Measurements from ENCODE around the gene PRAMEF12. TPM values are rescaled to one million over a fixed set of nuclear protein-coding genes. Genes with fewer than 3 reads are reported as not detected.

Gene PRAMEF12
- total and polyA plus RNA-seq, 10 of the 15 experiments (the other 5 are each of a cell fraction or from before 2014, with no cell fraction given) = not detected

- H3K9me3 ChIP-seq (replicated peaks; ENCODE audit: control insufficient read depth, insufficient read depth, low read length) = no peaks in the 10 kb centered on the region
- no peak overlapping the region for H3K4me3 ChIP-seq
- no peak for ATAC-seq
- BruUV-seq (replicated peaks) = no TSS peak
- ChIA-PET POLR2A (no interaction called here), SMC1A (ENCODE audit: uncharacterized antibody, unreplicated experiment) (no interaction called here), RAD21 (ENCODE audit: unreplicated experiment) (no interaction called here), CTCF (no interaction called here)
- intact Hi-C loops (cut with micrococcal nuclease; ENCODE audit: unreplicated experiment) = no loop called here
- H3K36me3 ChIP-seq (ENCODE audit: control insufficient read depth in 2 of 2, insufficient read depth in 2 of 2, low read length in 1 of 2) = no peaks in the 10 kb centered on the region
- H3K27me3 ChIP-seq (replicated peaks in 1 of 2; ENCODE audit: control insufficient read depth in 2 of 2, insufficient read depth in 2 of 2, low read length in 1 of 2) = no peaks in the 10 kb centered on the region
- no peak overlapping the region for H3K4me2 ChIP-seq (ENCODE audit: control insufficient read depth, insufficient read depth)
- H3K9ac ChIP-seq (ENCODE audit: control insufficient read depth, insufficient read depth, low read length) = no peak overlapping the region
- DNase-seq (ENCODE audit: low read depth, low spot score) = no peak
- H4K20me1 ChIP-seq (ENCODE audit: control insufficient read depth, insufficient read depth) = no peaks in the 10 kb centered on the region
- no peak overlapping the region for H3K27ac ChIP-seq (ENCODE audit: control insufficient read depth, insufficient read depth)
- FAIRE-seq = no peak
- TF ChIP-seq ATF7 (IDR thresholded peaks at IDR 0.05; ENCODE audit: low read depth) (no peak), EZH2 (IDR thresholded peaks at IDR 0.05; ENCODE audit: borderline replicate concordance, control insufficient read depth, low read depth, low read length) (no peak), SIX5 (IDR thresholded peaks at IDR 0.05; ENCODE audit: low read depth, low read length, severe bottlenecking) (no peak), KAT2A (conservative IDR thresholded peaks at IDR 0.05; ENCODE audit: control insufficient read depth, low read depth, low read length) (no peak), MXI1 (IDR thresholded peaks at IDR 0.05; ENCODE audit: low read depth, low read length) (no peak), USF1 (IDR thresholded peaks at IDR 0.05; ENCODE audit: borderline replicate concordance, extremely low read length, insufficient read depth, low read depth, low read length) (no peak), EGR1 (IDR thresholded peaks at IDR 0.05; ENCODE audit: borderline replicate concordance in 1 of 2, low read depth in 2 of 2, low read length in 2 of 2) (no peak), KDM1A (IDR thresholded peaks at IDR 0.05; ENCODE audit: borderline replicate concordance) (no peak), ESRRA (IDR thresholded peaks at IDR 0.05; ENCODE audit: low read length) (no peak), CBX3 (IDR thresholded peaks at IDR 0.05; ENCODE audit: borderline replicate concordance, low read depth) (no peak)
- TF ChIP-seq, protein P1, sequence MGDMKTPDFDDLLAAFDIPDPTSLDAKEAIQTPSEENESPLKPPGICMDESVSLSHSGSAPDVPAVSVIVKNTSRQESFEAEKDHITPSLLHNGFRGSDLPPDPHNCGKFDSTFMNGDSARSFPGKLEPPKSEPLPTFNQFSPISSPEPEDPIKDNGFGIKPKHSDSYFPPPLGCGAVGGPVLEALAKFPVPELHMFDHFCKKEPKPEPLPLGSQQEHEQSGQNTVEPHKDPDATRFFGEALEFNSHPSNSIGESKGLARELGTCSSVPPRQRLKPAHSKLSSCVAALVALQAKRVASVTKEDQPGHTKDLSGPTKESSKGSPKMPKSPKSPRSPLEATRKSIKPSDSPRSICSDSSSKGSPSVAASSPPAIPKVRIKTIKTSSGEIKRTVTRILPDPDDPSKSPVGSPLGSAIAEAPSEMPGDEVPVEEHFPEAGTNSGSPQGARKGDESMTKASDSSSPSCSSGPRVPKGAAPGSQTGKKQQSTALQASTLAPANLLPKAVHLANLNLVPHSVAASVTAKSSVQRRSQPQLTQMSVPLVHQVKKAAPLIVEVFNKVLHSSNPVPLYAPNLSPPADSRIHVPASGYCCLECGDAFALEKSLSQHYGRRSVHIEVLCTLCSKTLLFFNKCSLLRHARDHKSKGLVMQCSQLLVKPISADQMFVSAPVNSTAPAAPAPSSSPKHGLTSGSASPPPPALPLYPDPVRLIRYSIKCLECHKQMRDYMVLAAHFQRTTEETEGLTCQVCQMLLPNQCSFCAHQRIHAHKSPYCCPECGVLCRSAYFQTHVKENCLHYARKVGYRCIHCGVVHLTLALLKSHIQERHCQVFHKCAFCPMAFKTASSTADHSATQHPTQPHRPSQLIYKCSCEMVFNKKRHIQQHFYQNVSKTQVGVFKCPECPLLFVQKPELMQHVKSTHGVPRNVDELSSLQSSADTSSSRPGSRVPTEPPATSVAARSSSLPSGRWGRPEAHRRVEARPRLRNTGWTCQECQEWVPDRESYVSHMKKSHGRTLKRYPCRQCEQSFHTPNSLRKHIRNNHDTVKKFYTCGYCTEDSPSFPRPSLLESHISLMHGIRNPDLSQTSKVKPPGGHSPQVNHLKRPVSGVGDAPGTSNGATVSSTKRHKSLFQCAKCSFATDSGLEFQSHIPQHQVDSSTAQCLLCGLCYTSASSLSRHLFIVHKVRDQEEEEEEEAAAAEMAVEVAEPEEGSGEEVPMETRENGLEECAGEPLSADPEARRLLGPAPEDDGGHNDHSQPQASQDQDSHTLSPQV (IDR thresholded peaks at IDR 0.05) = no peak
- TF ChIP-seq, protein P2, sequence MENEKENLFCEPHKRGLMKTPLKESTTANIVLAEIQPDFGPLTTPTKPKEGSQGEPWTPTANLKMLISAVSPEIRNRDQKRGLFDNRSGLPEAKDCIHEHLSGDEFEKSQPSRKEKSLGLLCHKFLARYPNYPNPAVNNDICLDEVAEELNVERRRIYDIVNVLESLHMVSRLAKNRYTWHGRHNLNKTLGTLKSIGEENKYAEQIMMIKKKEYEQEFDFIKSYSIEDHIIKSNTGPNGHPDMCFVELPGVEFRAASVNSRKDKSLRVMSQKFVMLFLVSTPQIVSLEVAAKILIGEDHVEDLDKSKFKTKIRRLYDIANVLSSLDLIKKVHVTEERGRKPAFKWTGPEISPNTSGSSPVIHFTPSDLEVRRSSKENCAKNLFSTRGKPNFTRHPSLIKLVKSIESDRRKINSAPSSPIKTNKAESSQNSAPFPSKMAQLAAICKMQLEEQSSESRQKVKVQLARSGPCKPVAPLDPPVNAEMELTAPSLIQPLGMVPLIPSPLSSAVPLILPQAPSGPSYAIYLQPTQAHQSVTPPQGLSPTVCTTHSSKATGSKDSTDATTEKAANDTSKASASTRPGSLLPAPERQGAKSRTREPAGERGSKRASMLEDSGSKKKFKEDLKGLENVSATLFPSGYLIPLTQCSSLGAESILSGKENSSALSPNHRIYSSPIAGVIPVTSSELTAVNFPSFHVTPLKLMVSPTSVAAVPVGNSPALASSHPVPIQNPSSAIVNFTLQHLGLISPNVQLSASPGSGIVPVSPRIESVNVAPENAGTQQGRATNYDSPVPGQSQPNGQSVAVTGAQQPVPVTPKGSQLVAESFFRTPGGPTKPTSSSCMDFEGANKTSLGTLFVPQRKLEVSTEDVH (IDR thresholded peaks at IDR 0.05; ENCODE audit: low read depth, partially characterized antibody) = no peak
- WGBS (ENCODE audit: insufficient coverage, insufficient replicate concordance, low lambda C conversion rate, missing lambda C conversion rate) = 31% methylated on average over 6 of the region's 6 CpGs
- H3K4me1 ChIP-seq (ENCODE audit: control insufficient read depth, insufficient read depth, low read length) = no peaks in the 10 kb centered on the region
- in situ Hi-C loops (cut with MboI) = no loop called here
- H3K79me2 ChIP-seq (ENCODE audit: control insufficient read depth, insufficient read depth, low read length) = no peaks in the 10 kb centered on the region
- H2AFZ ChIP-seq (ENCODE audit: control insufficient read depth, low read depth, low read length) = no peak overlapping the region
Measured at GRCh38 chr1:12778907-12779306, 5.4 kb downstream of the PRAMEF12 start.

Data from GM12878 (cell line).